DMS53 (cell line): ENCODE results near the gene SNX25.

ENCODE experiments used
- DNase-seq: peaks from one replicate; lab custom pipeline; 2025; lab: John Stamatoyannopoulos, UW

SNX25 gene

GRCh38 chr4:185265942-185266341, 56.5 kb downstream of the SNX25 start:
- peak; percentile 3 for DNase-seq

- no peak for DNase-seq
Observed at GRCh38 chr4:185269286-185269685, 59.9 kb downstream of the SNX25 start.

GRCh38 chr4:185270037-185270436, 60.6 kb downstream of the SNX25 start:
- no peak for DNase-seq

GRCh38 chr4:185270885-185271284, 61.5 kb downstream of the SNX25 start:
- no peak for DNase-seq

GRCh38 chr4:185272245-185272644, 62.8 kb downstream of the SNX25 start:
- no peak for DNase-seq

- no peak for DNase-seq
Observed at GRCh38 chr4:185275501-185275900, 66.1 kb downstream of the SNX25 start.

GRCh38 chr4:185276036-185276435, 66.6 kb downstream of the SNX25 start:
- DNase-seq, result no peak

GRCh38 chr4:185278716-185279115, 69.3 kb downstream of the SNX25 start:
- DNase-seq, result no peak

GRCh38 chr4:185280608-185281007, 71.2 kb downstream of the SNX25 start:
- DNase-seq, result no peak

GRCh38 chr4:185282968-185283367, 73.6 kb downstream of the SNX25 start:
- no peak for DNase-seq

- DNase-seq, result no peak
Observed at GRCh38 chr4:185283723-185284122, 74.3 kb downstream of the SNX25 start.

GRCh38 chr4:185285632-185286393, 76.4 kb downstream of the SNX25 start:
- no peak for DNase-seq

GRCh38 chr4:185286571-185286970, 77.2 kb downstream of the SNX25 start:
- DNase-seq, result no peak

- no peak for DNase-seq
Observed at GRCh38 chr4:185287031-185287430, 77.6 kb downstream of the SNX25 start.

- DNase-seq, result no peak
Observed at GRCh38 chr4:185290018-185290607, 80.7 kb downstream of the SNX25 start.

GRCh38 chr4:185290656-185291055, 81.3 kb downstream of the SNX25 start:
- DNase-seq, result no peak

- DNase-seq, result no peak
Observed at GRCh38 chr4:185293202-185293601, 83.8 kb downstream of the SNX25 start.

- no peak for DNase-seq
Observed at GRCh38 chr4:185296665-185297460, 87.5 kb downstream of the SNX25 start.

GRCh38 chr4:185298728-185299430, 89.5 kb downstream of the SNX25 start:
- DNase-seq, result peak; percentile 8

GRCh38 chr4:185304541-185304940, 95.1 kb downstream of the SNX25 start:
- no peak for DNase-seq

GRCh38 chr4:185304944-185305690, 95.7 kb downstream of the SNX25 start:
- peak; percentile 3 for DNase-seq
